OCI-LY1 (cell line): Measurements from ENCODE around the gene WNK1.

ENCODE experiments used
- H2AFZ ChIP-seq: fragments of 200-600 bp; sonication (generic), shearing (Covaris generic); 2 replicates; pipeline ENCODE4 v1.6.0; 2014; ENCODE audit warnings: antibody characterized with exemption, mild to moderate bottlenecking, low read length
- H3F3A ChIP-seq: fragments of 200-600 bp; sonication (generic), shearing (Covaris generic); 2 replicates; pipeline ENCODE4 v1.6.0; 2014; ENCODE audit warnings: mild to moderate bottlenecking, antibody characterized with exemption, low read length, moderate library complexity; ENCODE audit not compliant: insufficient read depth
- H3K27ac ChIP-seq: fragments of 200-600 bp; sonication (generic); 2 replicates; pipeline ENCODE4 v1.5.1; 2014; ENCODE audit warnings: low read length, mixed run types, mild to moderate bottlenecking, low read depth; ENCODE audit not compliant: poor library complexity, severe bottlenecking
- H3K27me3 ChIP-seq: fragments of 200-600 bp; sonication (generic); 2 replicates; pipeline ENCODE4 v1.6.0; 2014; ENCODE audit warnings: antibody characterized with exemption, mild to moderate bottlenecking, low read length, moderate library complexity; ENCODE audit not compliant: insufficient read depth
- H3K36me3 ChIP-seq: fragments of 200-600 bp; sonication (generic); 2 replicates; pipeline ENCODE4 v1.6.1; 2014; ENCODE audit warnings: mild to moderate bottlenecking, antibody characterized with exemption, low read length, moderate library complexity, mixed read lengths; ENCODE audit not compliant: insufficient read depth
- H3K4me1 ChIP-seq: fragments of 200-600 bp; sonication (generic); 2 replicates; pipeline ENCODE4 v1.5.1; 2014; ENCODE audit warnings: mild to moderate bottlenecking, low read length, moderate library complexity; ENCODE audit not compliant: insufficient read depth, severe bottlenecking
- H3K4me2 ChIP-seq: fragments of 200-600 bp; sonication (generic), shearing (Covaris generic); 2 replicates; pipeline ENCODE4 v1.6.1; 2014; ENCODE audit warnings: low read length
- H3K4me3 ChIP-seq: fragments of 200-600 bp; sonication (generic); 2 replicates; pipeline ENCODE4 v1.5.1; 2014; ENCODE audit warnings: low read length, low read depth, mild to moderate bottlenecking, mixed read lengths; ENCODE audit not compliant: poor library complexity, severe bottlenecking
- H3K79me2 ChIP-seq: fragments of 200-600 bp; shearing (Covaris generic); 2 replicates; pipeline ENCODE4 v1.6.1; 2016; ENCODE audit warnings: mixed run types, low read length, mixed read lengths; ENCODE audit not compliant: insufficient read depth
- H3K9ac ChIP-seq: fragments of 200-600 bp; sonication (generic), shearing (Covaris generic); 2 replicates; pipeline ENCODE4 v1.6.1; 2014; ENCODE audit warnings: mild to moderate bottlenecking, low read length, mixed read lengths
- H3K9me2 ChIP-seq: fragments of 200-600 bp; sonication (generic), shearing (Covaris generic); 2 replicates; pipeline ENCODE4 v1.6.1; 2014; ENCODE audit warnings: low read depth, mild to moderate bottlenecking, low read length, mixed read lengths
- H3K9me3 ChIP-seq: fragments of 200-600 bp; shearing (Covaris generic); 2 replicates; pipeline ENCODE4 v1.6.1; 2014; ENCODE audit warnings: low read length, mixed read lengths
- H4K20me1 ChIP-seq: fragments of 200-600 bp; sonication (generic), shearing (Covaris generic); 2 replicates; pipeline ENCODE4 v1.6.0; 2016; ENCODE audit warnings: mild to moderate bottlenecking, low read length; ENCODE audit not compliant: insufficient read depth
- CTCF ChIP-seq: fragments of 200-600 bp; sonication (generic), shearing (Covaris generic); IDR thresholded peaks from 2 replicates; pipeline ENCODE4 v1.5.1; 2017; ENCODE audit warnings: mild to moderate bottlenecking, antibody characterized with exemption, low read length, moderate library complexity, mixed read lengths
- EZH2 ChIP-seq: fragments of 200-600 bp; sonication (generic), shearing (Covaris generic); IDR thresholded peaks from 2 replicates; pipeline ENCODE4 v1.8.0; 2017; ENCODE audit warnings: borderline replicate concordance, mixed run types, mild to moderate bottlenecking, antibody characterized with exemption, low read length, moderate library complexity, mixed read lengths

The WNK1 gene

GRCh38 chr12:750366-751191, 1.8 kb upstream of the WNK1 start:
- Histone ChIP-seq H3K4me1 (peaks cover 31% of the 10 kb centered on the region), H3K27ac (peak overlapping the region; percentile 92), H3K9me2 (no peaks in the 10 kb centered on the region), H3K27me3 (no peaks in the 10 kb centered on the region), H2AFZ (peak overlapping the region; percentile 58), H3K79me2 (peaks cover 25% of the 10 kb centered on the region), H3K9me3 (no peaks in the 10 kb centered on the region), H3K4me2 (peak overlapping the region; percentile 87), H4K20me1 (no peaks in the 10 kb centered on the region), H3K36me3 (peaks cover 11% of the 10 kb centered on the region), H3K9ac (peak overlapping the region; percentile 81), H3F3A (peaks cover 17% of the 10 kb centered on the region; the same call in 1 of the 2 replicates), H3K4me3 (peak overlapping the region; percentile 86)
- TF ChIP-seq EZH2 = no peak
- TF ChIP-seq CTCF = no peak

GRCh38 chr12:751192-751998, 984 bp upstream of the WNK1 start:
- Histone ChIP-seq H3K9me2 (no peaks in the 10 kb centered on the region), H3K4me2 (peak overlapping the region; percentile 87), H3K9ac (peak overlapping the region; percentile 81), H3K4me3 (peak overlapping the region; percentile 86), H3K79me2 (peaks cover 33% of the 10 kb centered on the region), H3K36me3 (peaks cover 15% of the 10 kb centered on the region), H2AFZ (0 out of 2 replicates have a peak overlapping the region, but pooled peaks have one; percentile 9), H3K27me3 (no peaks in the 10 kb centered on the region), H3F3A (peaks cover 14% of the 10 kb centered on the region; the same call in 1 of the 2 replicates), H3K9me3 (no peaks in the 10 kb centered on the region), H3K27ac (peak overlapping the region; percentile 92), H3K4me1 (peaks cover 39% of the 10 kb centered on the region), H4K20me1 (no peaks in the 10 kb centered on the region)
- peak; percentile 98 for TF ChIP-seq CTCF
- no peak for TF ChIP-seq EZH2

- TF ChIP-seq EZH2 (no peak), CTCF (no peak)
- no peaks in the 10 kb centered on the region for H3K27me3 ChIP-seq
- peak overlapping the region; percentile 86 for H3K4me3 ChIP-seq
- H3K4me1 ChIP-seq = peaks cover 52% of the 10 kb centered on the region
- no peaks in the 10 kb centered on the region for H3K9me3 ChIP-seq
- H3K9me2 ChIP-seq = no peaks in the 10 kb centered on the region
- H3K27ac ChIP-seq = peak overlapping the region; percentile 62
- H2AFZ ChIP-seq = no peak overlapping the region
- peaks cover 19% of the 10 kb centered on the region for H3K36me3 ChIP-seq
- H3K4me2 ChIP-seq = peak overlapping the region; percentile 92
- peaks cover 12% of the 10 kb centered on the region; the same call in 1 of the 2 replicates for H3F3A ChIP-seq
- H3K9ac ChIP-seq = peak overlapping the region; percentile 78
- peaks cover 49% of the 10 kb centered on the region for H3K79me2 ChIP-seq
- H4K20me1 ChIP-seq = no peaks in the 10 kb centered on the region
These were observed 574 bp downstream of the WNK1 start for GRCh38 chr12:752695-753610.
